ENCODE data around the gene MAP7D1.

- TF ChIP-seq, protein P1, sequence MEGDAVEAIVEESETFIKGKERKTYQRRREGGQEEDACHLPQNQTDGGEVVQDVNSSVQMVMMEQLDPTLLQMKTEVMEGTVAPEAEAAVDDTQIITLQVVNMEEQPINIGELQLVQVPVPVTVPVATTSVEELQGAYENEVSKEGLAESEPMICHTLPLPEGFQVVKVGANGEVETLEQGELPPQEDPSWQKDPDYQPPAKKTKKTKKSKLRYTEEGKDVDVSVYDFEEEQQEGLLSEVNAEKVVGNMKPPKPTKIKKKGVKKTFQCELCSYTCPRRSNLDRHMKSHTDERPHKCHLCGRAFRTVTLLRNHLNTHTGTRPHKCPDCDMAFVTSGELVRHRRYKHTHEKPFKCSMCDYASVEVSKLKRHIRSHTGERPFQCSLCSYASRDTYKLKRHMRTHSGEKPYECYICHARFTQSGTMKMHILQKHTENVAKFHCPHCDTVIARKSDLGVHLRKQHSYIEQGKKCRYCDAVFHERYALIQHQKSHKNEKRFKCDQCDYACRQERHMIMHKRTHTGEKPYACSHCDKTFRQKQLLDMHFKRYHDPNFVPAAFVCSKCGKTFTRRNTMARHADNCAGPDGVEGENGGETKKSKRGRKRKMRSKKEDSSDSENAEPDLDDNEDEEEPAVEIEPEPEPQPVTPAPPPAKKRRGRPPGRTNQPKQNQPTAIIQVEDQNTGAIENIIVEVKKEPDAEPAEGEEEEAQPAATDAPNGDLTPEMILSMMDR (IDR thresholded peaks at IDR 0.05), result no peak
- TF ChIP-seq POLR2A (IDR thresholded peaks at IDR 0.05) (no peak), POLR2AphosphoS5 (IDR thresholded peaks at IDR 0.05) (no peak), EP300 (IDR thresholded peaks at IDR 0.05; ENCODE audit: low read depth) (no peak)
These were observed 18.8 kb downstream of the MAP7D1 start for GRCh38 chr1:36174713-36175112.

All from transverse colon (tissue), 4 donors.